HS-5 (cell line): ENCODE results near the gene SLC5A2.
A peak's percentile ranks its signal among the peaks of the same experiment; 100 is the strongest.

Experiments
- DNase-seq: peaks from one replicate; pipeline ENCODE4 v3.0.0-alpha.2; 2012; ENCODE audit warnings: low read depth

The SLC5A2 gene

GRCh38 chr16:31459687-31460581 is 23.0 kb upstream of the SLC5A2 start:
- DNase-seq: peak; percentile 96

DNA sequence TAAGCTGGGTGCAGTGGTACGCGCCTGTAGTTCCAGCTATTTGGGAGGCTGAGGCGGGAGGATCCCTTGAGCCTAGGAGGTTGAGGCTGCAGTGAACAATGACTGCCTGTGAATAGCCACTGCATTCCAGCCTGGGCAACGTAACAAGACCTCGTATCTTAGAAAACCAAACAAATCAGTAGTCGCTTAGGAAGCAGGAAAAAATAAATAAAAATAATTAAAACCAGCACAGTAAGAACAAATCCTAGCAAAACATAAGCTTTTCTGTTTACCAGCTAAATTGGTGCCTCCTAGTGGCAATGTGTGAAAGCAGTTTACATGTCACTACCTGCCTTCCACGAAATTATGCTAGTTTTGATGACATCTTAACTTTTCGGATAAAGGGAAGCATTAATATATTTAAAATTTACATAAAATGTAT is 22.3 kb upstream of the SLC5A2 start:
- DNase-seq: no peak

DNA sequence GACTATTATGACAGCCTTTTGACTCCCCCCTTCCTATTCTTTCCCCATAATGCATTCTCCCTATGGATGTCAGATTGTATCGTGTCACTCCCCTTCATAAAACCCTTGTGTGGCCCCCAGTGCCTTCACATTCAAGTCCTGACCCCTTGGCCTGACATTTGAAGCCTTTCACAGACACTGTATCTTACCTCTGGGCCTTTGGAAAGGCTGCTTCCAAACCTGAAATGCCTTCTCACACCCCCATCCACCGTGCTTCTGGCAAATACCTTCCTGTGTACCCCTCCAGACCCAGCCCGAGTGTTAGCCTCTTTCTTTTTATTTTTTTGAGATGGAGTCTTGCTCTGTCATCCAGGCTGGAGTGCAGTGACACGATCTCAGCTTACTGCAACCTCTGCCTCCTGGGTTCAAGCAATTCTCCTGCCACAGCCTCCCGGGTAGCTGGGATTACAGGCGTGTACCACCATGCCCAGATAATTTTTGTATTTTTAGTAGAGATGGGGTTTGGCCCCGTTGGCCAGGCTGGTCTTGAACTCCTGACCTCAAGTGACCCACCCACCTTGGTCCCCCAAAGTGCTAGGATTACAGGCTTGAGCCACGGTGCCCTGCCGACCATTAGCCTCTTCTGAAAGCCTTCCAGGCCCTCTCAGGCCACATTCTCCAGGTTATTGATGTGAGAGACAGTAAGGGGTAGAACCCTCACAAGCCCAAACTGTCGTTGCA is 21.6 kb upstream of the SLC5A2 start:
- no peak for DNase-seq

GRCh38 chr16:31461921-31462804 is 20.8 kb upstream of the SLC5A2 start:
- no peak for DNase-seq

DNA sequence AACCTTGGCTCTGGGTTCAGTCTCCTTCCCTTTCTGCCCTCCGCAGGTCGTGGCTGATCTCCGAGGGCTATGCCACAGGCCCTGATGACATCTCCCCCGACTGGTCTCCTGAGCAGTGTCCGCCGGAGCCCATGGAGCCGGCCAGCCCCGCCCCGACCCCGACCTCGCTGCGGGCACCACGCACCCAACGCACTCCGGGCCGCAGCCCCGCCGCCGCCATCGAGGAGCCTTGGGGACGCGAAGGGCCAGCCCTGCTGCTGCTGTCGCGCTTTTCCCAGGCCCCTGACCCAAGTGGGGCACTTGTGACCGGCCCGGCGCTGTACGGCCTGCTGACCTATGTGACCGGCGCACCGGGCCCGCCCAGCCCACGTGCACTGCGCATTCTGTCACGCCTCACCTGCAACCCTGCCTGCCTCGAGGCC is 18.6 kb upstream of the SLC5A2 start:
- no peak for DNase-seq

DNA sequence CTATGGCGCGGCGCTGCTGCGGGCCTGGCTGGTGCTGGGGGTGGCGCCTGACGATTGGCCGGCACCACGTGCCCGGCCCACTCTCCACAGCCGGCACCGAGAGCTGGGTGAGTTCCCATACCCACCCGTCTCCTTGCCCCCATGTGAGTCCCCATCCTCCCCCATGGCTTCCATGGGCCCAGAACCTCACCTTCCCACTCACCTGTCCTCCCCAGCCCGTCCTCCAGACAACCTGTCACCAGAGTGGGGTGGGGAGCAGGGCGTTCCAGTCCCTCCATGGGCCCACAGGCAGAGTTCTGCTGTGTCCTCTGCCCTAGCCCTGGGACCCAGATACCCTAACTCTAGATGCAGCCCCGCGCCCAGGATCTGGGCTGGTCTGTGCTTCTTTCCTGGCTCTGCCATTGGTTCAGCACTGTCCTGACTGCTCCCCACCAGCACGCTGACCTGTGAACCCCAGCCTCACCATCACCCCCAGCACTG is 18.1 kb upstream of the SLC5A2 start:
- no peak for DNase-seq

- no peak for DNase-seq
Observed at GRCh38 chr16:31465788-31466370, 17.0 kb upstream of the SLC5A2 start.

DNA sequence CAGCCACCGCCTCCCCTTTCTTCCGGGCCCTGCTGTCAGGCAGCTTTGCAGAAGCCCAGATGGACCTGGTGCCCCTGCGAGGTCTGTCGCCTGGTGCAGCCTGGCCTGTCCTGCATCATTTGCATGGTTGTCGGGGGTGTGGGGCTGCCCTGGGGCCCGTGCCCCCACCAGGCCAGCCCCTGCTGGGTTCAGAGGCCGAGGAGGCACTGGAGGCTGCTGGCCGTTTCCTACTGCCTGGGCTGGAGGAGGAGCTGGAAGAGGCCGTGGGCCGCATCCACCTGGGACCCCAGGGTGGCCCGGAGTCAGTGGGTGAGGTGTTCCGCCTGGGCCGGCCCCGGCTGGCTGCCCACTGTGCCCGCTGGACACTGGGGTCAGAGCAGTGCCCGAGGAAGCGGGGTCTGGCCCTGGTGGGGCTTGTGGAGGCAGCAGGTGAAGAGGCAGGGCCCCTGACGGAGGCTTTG is 16.5 kb upstream of the SLC5A2 start:
- DNase-seq: no peak

- no peak for DNase-seq
Observed at GRCh38 chr16:31467151-31467773, 15.7 kb upstream of the SLC5A2 start.

DNA sequence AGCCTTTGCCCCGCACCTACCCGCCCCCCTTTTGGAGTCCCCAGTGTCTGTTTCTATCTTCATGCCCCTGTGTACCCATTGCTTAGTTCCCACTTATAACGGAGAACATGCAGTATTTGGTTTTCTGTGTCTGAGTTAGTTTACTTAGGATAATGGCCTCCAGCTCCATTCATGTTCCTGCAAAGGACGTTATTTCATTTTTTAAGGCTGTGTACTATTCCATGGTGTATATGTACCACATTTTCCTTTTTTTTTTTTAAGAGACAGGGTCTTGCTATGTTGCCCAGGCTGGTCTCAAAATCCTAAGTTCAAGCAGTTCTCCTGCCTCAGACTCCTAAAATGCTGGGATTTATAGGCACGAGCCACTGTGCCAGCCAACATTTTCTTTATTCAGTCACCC is 15.1 kb upstream of the SLC5A2 start:
- DNase-seq: no peak

DNA sequence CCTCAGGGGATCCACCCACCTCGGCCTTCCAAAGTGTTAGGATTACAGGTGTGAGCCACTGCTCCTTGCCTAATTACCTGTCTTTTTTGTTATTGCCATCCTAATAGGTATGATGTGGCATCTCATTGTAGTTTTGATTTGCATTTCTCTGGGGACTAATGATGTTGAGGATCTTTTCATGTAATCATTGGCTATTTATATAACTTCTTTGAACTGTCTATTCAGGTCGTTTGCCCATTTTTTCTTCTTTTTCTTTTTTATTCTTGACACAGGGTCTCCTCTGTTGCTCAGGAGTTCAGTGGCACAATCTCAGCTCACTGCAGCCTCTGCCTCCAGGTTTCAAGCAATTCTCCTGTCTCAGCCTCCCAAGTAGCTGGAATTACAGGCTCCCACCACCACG is 12.3 kb upstream of the SLC5A2 start:
- no peak for DNase-seq

GRCh38 chr16:31471241-31471874 is 11.6 kb upstream of the SLC5A2 start:
- DNase-seq: no peak

DNA sequence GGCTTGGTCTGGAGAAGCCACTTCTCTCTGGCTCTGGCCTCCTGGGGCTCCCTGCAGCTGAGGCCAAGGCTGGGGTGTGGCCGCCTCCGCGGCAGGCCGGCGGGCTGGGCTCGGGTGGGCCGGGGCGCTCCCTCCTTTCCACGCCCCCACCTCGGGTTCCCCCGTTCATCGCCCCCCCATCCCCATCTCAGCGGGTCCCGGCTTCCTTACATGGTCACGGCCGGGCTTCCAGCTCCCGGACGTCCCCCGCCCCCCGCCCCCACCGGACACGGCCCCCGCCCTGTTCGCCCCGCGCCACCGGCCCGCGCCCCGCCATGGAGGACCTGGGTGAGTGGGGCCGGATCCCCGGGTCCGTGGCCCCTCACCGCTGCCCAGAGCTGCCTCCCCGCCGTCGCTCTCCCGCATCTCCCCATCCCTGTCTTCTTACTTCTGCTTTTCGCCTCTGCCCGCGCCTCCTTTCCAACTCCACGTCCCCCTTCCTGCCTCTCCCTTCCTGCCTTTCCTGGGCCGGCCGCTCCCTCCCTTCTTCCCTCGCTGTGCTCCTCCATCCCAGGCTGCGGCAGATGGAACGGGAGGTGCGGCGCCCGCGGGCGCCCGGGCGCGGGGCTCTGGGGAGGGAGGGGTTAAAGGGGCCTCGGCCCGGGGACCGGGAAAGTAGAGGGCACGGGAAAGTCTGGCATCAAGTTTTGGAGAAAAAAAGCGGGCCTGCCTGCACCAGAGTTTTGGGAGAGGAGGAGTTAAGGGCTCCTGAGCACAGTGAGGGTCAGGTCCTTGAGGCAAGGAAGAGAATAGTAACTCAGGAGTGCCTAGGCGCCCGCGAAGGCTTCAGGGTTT is 10.8 kb upstream of the SLC5A2 start, which contains the start of gene TGFB1I1:
Gene TGFB1I1 (plus strand): TSS at position 278 of the 834 bp plus-strand sequence. CDS start 37 bp downstream, at position 315.
- DNase-seq: no peak

DNA sequence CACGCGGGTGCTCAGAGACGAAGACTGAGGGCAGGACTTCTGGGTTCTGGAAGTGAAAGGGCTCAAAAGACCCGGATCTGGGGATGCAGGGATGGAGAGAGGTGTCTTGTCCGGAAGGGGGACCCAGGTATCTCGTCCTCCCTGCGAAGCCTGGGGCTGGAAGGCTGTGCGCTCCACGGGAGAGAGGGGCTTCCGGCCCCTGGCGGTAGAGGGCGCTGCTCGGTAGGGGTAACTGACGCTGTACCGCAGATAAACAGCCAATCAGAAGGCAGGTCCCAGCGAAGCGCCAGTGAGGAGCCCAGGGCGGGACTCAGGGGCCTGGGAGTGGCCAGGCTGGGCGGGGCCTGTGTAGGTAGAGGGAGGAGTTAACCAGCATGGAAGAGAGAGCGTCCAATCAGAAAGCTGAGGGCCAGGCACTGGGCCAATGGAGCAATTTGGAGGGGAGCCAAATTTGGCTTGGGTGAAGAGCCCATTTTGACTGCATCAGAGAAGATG is 10.2 kb upstream of the SLC5A2 start:
- DNase-seq: peak; percentile 69

GRCh38 chr16:31473264-31473984 is 9.5 kb upstream of the SLC5A2 start:
- DNase-seq: no peak

DNA sequence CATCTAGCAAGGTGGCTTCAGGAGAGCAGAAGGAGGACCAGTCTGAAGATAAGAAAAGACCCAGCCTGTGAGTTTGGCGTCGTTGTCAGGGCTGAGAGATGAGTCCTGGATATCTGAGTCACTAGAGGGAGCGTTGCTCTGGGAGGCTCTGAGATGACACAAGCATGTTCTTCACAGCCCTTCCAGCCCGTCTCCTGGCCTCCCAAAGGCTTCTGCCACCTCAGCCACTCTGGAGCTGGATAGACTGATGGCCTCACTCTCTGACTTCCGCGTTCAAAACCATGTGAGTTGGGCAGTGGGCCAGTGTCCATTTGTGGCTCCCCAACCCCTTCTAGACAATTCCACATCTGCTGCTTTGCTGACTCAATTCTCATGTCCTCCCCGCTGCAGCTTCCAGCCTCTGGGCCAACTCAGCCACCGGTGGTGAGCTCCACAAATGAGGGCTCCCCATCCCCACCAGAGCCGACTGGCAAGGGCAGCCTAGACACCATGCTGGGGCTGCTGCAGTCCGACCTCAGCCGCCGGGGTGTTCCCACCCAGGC is 8.7 kb upstream of the SLC5A2 start:
- no peak for DNase-seq

GRCh38 chr16:31474773-31475738 is 7.9 kb upstream of the SLC5A2 start:
- DNase-seq: no peak
